Measurements from ENCODE around the gene ANKUB1.

DNA sequence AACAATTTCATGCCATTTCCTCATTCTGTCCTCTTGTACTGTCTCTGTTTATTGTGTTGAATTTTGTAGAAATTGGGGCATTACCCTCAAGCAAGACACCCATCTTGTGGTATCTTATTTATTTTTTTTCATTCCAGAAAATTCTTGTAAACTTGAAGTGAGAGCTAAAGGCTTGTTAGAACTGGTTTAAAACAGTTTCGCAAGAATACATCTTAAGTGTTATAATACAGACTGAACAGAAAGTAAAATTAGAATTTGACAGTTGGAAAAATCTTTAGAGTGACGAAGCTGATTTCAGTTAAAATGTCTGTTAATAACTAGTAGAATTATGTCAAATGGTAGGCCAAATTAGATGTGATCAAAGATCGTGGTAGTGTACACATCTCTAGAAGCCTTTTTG lies 47.5 kb upstream of the ANKUB1 start:
- no peak for TF ChIP-seq TAF1 (IDR thresholded peaks at IDR 0.05; ENCODE audit: low read depth)
- no peak for TF ChIP-seq CTCF (IDR thresholded peaks at IDR 0.05; ENCODE audit: poor library complexity, severe bottlenecking)
- TF ChIP-seq POLR2AphosphoS5 (IDR thresholded peaks at IDR 0.05) = no peak
- no peak for TF ChIP-seq EZH2 (IDR thresholded peaks at IDR 0.05; ENCODE audit: borderline replicate concordance, insufficient read depth, low read length, poor library complexity, severe bottlenecking)
